Vagina (tissue), 2 donors: ENCODE results near the gene TSHR. TPM values are rescaled to one million over a fixed set of nuclear protein-coding genes. Genes with fewer than 3 reads are reported as not detected.
"Not testable (repeated sequence)": the region's sequence is repeated elsewhere in the genome, so short reads cannot be mapped to it uniquely, and the experiment has no call there.

ENCODE experiments used
- DNase-seq, 2 donors: peaks; one replicate each; pipeline ENCODE4 v3.0.0-alpha.2; 2017; ENCODE audit errors: extremely low spot score in 2 of 2
- H3K27ac ChIP-seq: fragments of 200-600 bp; sonication (generic); one replicate; pipeline ENCODE4 v1.5.1; 2019
- H3K27me3 ChIP-seq: fragments of 200-600 bp; sonication (generic); one replicate; pipeline ENCODE4 v1.5.1; 2019
- H3K36me3 ChIP-seq, 2 donors: fragments of 200-600 bp; sonication (generic); one replicate each; pipeline ENCODE4 v1.5.1; 2017 to 2019
- H3K4me1 ChIP-seq: fragments of 200-600 bp; sonication (generic); one replicate; pipeline ENCODE4 v1.5.1; 2019
- H3K4me3 ChIP-seq, 2 donors: fragments of 200-600 bp; sonication (generic); 1 replicate in 1 of 2; 2 replicates in 1 of 2; pipeline ENCODE4 v1.5.1; 2016 to 2019
- H3K9me3 ChIP-seq: fragments of 200-600 bp; sonication (generic); one replicate; pipeline ENCODE4 v1.5.1; 2019
- POLR2A ChIP-seq, 2 donors: fragments of 450-650 bp; IDR thresholded peaks; one replicate each; pipeline ENCODE4 v1.6.1; 2017; ENCODE audit warnings: antibody characterized with exemption in 2 of 2, mild to moderate bottlenecking in 2 of 2, moderate library complexity in 2 of 2
- POLR2AphosphoS5 ChIP-seq, 2 donors: sonication (generic); formaldehyde crosslinking; IDR thresholded peaks; one replicate each; pipeline ENCODE4 v1.9.0; 2017; ENCODE audit warnings: antibody characterized with exemption in 2 of 2, mild to moderate bottlenecking in 2 of 2, low read depth in 1 of 2; ENCODE audit not compliant: insufficient read depth in 1 of 2
- intact Hi-C: fragments of 100-400 bp; cut with DNase I; formaldehyde crosslinking; loops from one replicate; pipeline ENCODE4 v1.15.1; 2023
- total RNA-seq: library from RNA; depleted of rRNA; stranded (reverse); fragments of >200 nt; gene quantifications from one replicate; pipeline ENCODE4 v1.2.3, GENCODE V29; 2016
- TF ChIP-seq, protein P1 (sequence below), 3 experiments: fragments of 450-650 bp in 2 of 3; fragments of 200-600 bp in 1 of 3; sonication (generic) in 1 of 3; IDR thresholded peaks; one replicate each; pipeline ENCODE4 v1.5.1; 2017 to 2019; ENCODE audit warnings: antibody characterized with exemption in 3 of 3, mild to moderate bottlenecking in 2 of 3, moderate library complexity in 2 of 3

The TSHR gene
- not detected for total RNA-seq

DNA sequence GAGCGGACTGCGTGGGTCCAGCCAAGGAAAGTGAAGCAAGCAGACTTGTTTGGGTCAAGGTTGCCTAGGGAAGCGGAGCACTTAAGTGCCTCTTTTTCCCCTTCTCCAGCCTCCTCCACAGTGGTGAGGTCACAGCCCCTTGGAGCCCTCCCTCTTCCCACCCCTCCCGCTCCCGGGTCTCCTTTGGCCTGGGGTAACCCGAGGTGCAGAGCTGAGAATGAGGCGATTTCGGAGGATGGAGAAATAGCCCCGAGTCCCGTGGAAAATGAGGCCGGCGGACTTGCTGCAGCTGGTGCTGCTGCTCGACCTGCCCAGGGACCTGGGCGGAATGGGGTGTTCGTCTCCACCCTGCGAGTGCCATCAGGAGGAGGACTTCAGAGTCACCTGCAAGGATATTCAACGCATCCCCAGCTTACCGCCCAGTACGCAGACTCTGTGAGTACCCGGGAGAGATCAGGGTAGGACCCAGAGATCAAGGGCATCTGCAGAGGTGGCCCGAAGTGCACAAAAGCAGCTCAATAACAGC lies at the start of gene TSHR:
TSS of gene TSHR (plus strand) at position 206 of the 526 bp plus-strand sequence. CDS start at position 266, 60 bp downstream.
- no peak for TF ChIP-seq POLR2AphosphoS5 (IDR thresholded peaks at IDR 0.05; ENCODE audit: insufficient read depth in 1 of 2, low read depth in 1 of 2)
- TF ChIP-seq POLR2A (IDR thresholded peaks at IDR 0.05) = no peak
- TF ChIP-seq, protein P1, sequence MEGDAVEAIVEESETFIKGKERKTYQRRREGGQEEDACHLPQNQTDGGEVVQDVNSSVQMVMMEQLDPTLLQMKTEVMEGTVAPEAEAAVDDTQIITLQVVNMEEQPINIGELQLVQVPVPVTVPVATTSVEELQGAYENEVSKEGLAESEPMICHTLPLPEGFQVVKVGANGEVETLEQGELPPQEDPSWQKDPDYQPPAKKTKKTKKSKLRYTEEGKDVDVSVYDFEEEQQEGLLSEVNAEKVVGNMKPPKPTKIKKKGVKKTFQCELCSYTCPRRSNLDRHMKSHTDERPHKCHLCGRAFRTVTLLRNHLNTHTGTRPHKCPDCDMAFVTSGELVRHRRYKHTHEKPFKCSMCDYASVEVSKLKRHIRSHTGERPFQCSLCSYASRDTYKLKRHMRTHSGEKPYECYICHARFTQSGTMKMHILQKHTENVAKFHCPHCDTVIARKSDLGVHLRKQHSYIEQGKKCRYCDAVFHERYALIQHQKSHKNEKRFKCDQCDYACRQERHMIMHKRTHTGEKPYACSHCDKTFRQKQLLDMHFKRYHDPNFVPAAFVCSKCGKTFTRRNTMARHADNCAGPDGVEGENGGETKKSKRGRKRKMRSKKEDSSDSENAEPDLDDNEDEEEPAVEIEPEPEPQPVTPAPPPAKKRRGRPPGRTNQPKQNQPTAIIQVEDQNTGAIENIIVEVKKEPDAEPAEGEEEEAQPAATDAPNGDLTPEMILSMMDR (IDR thresholded peaks at IDR 0.05) = no peak
- peak within 1 kb of the TSS; percentile 50 to 63 for H3K4me3 ChIP-seq
- peaks cover 8% of the 10 kb centered on the region for H3K4me1 ChIP-seq
- intact Hi-C loops = loop anchor here (2.0 kb wide), 1 partner anchor 31 kb away; no protein-coding TSS in a partner anchor
- H3K36me3 ChIP-seq = no peaks in the 10 kb centered on the region
- H3K27me3 ChIP-seq = no peaks in the 10 kb centered on the region
- no peaks in the 10 kb centered on the region for H3K9me3 ChIP-seq
- DNase-seq = no peak
- H3K27ac ChIP-seq = no peak within 1 kb of the TSS

DNA sequence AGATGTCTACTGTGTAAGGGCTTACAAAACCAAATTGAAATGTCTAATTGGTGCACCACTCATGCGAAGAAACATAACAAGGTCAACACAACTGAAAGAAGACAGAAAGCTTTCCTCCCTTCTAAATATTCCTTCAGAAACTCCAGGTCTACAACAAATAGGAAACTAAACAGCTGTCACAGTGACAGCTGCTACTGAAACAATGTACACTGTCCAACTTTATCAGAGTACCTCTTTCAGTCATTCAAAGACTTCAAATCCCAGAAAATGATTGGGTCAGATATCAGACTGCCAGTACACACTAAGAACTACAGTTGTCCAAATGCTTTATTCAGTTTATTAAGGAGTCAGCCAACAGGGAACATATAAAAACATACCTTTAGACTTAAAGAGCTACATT lies 49.1 kb upstream of the TSHR start:
- H3K4me1 ChIP-seq = no peaks in the 10 kb centered on the region
- no peak overlapping the region for H3K4me3 ChIP-seq
- no peaks in the 10 kb centered on the region for H3K36me3 ChIP-seq
- no peaks in the 10 kb centered on the region for H3K27me3 ChIP-seq
- H3K9me3 ChIP-seq = no peaks in the 10 kb centered on the region
- no peak overlapping the region for H3K27ac ChIP-seq
- no peak for DNase-seq
- TF ChIP-seq, protein P1 (IDR thresholded peaks at IDR 0.05) = no peak
- TF ChIP-seq POLR2AphosphoS5 (IDR thresholded peaks at IDR 0.05; ENCODE audit: insufficient read depth in 1 of 2, low read depth in 1 of 2) = no peak
- no peak for TF ChIP-seq POLR2A (IDR thresholded peaks at IDR 0.05)
- intact Hi-C loops = no loop called here

DNA sequence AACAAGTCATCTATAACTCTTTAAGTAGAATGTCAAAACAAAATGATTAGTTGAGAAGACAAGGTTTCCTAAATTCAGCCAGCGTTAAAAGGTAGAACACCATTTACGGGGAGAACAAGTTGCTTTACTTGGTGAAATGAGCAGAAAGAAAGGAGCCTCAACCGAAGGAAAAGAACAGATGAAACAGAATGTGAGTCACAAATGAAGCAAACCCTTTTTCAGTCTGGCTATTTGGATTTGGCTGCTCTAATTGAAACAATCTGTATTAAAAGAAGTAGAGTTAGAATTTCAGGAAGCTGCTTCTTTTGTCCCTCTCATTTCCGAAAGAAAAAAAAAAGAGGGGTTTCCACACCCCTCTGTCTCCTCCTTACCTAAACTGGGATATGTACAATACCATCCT lies 48.5 kb upstream of the TSHR start:
- no peak for TF ChIP-seq POLR2AphosphoS5 (IDR thresholded peaks at IDR 0.05; ENCODE audit: insufficient read depth in 1 of 2, low read depth in 1 of 2)
- no peaks in the 10 kb centered on the region for H3K27me3 ChIP-seq
- no peaks in the 10 kb centered on the region for H3K4me1 ChIP-seq
- DNase-seq = no peak
- H3K36me3 ChIP-seq = no peaks in the 10 kb centered on the region
- intact Hi-C loops = no loop called here
- no peak overlapping the region for H3K4me3 ChIP-seq
- no peak overlapping the region for H3K27ac ChIP-seq
- no peaks in the 10 kb centered on the region for H3K9me3 ChIP-seq

DNA sequence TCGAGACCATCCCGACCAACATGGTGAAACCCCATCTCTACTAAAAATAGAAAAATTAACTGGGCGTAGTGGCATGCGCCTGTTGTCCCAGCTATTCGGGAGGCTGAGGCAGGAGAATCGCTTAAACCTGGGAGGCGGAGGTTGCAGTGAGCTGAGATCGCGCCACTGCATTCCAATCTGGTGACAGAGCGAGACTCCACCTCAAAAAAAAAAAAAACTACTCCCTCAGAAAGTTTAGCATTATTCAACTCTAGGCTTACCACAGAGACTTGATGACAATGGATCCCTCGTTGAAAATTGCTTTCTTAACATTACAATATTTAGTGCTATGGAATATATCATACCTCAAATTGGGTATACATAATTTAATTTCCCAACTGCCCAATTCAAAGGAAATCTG lies 43.4 kb upstream of the TSHR start:
- H3K4me3 ChIP-seq, H3K9me3 ChIP-seq, intact Hi-C loops, H3K27me3 ChIP-seq, H3K27ac ChIP-seq, DNase-seq, H3K4me1 ChIP-seq: not testable (repeated sequence)
- peaks cover 0 to 15% of the 10 kb centered on the region in 2 donors for H3K36me3 ChIP-seq

DNA sequence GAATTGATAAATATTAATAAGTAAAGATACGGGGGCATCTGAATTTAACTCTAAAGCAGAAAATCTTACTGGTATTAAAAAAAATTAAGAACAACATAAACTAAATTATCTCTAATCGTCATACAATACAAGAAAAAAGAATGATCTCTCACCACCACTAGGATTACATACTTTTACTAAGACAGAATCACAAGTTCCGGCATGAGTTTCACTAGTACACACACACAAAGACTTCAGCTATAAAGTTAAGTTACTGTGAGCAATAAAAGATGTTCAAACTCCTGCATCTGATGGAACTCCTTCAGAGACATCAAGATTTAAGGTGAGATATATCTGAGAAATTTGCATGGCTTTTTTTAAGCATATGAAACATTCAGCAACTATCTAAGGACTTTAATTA lies 35.8 kb upstream of the TSHR start:
- Histone ChIP-seq H3K4me1 (no peaks in the 10 kb centered on the region), H3K4me3 (no peak overlapping the region), H3K27me3 (no peaks in the 10 kb centered on the region), H3K36me3 (peaks cover 0 to 15% of the 10 kb centered on the region in 2 donors), H3K9me3 (no peaks in the 10 kb centered on the region), H3K27ac (no peak overlapping the region)
- intact Hi-C loops = no loop called here
- DNase-seq = no peak
- TF ChIP-seq POLR2A (IDR thresholded peaks at IDR 0.05) (no peak), POLR2AphosphoS5 (IDR thresholded peaks at IDR 0.05; ENCODE audit: insufficient read depth in 1 of 2, low read depth in 1 of 2) (no peak)
- TF ChIP-seq, protein P1 (IDR thresholded peaks at IDR 0.05) = no peak

DNA sequence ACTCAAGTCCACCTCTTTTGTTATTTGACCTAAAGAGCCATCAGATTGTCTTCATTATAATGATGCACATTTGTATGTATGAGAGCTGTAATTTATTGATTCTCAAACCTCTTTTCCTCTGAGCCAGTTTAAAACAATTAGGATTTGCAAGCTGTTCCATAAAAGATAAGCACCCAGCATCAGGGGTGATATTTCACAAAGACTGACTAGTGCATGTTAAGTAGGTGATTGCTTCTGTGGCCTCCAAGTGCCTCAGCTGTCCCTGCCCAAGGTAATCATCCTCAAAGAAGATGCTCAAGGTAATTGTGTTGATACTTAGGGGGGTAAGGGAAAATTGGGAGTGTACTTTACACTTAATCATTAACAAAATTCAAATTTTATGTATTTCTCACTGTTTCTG lies 32.1 kb upstream of the TSHR start:
- H3K27me3 ChIP-seq = no peaks in the 10 kb centered on the region
- H3K4me1 ChIP-seq = no peaks in the 10 kb centered on the region
- H3K9me3 ChIP-seq = no peaks in the 10 kb centered on the region
- TF ChIP-seq POLR2A (IDR thresholded peaks at IDR 0.05) (no peak), POLR2AphosphoS5 (IDR thresholded peaks at IDR 0.05; ENCODE audit: insufficient read depth in 1 of 2, low read depth in 1 of 2) (no peak)
- TF ChIP-seq, protein P1 (IDR thresholded peaks at IDR 0.05) = no peak
- intact Hi-C loops = no loop called here
- H3K4me3 ChIP-seq = no peak overlapping the region
- H3K27ac ChIP-seq = no peak overlapping the region
- DNase-seq = no peak
- H3K36me3 ChIP-seq = no peaks in the 10 kb centered on the region
